ENCODE results near the gene FAF2. TPM values are rescaled to one million over a fixed set of nuclear protein-coding genes. Genes with fewer than 3 reads are reported as not detected.

Gene FAF2
- total RNA-seq, 4 donors from 2014 or later = 14.0 to 20.7 (median 14.7) TPM

- DNase-seq (peak in 1 of 2 donors; percentile 59), ATAC-seq (no peak)
- Histone ChIP-seq H3K36me3 (peaks cover 0 to 19% of the 10 kb centered on the region in 2 donors), H3K9me3 (no peaks in the 10 kb centered on the region), H3K4me1 (peaks cover 37 to 50% of the 10 kb centered on the region in 2 donors), H3K27ac (peak overlapping the region; percentile 94 to 100 (median 97)), H3K4me3 (peak overlapping the region in 2 of 4 donors; percentile 95 to 97), H3K27me3 (no peaks in the 10 kb centered on the region)
- TF ChIP-seq, protein P1, sequence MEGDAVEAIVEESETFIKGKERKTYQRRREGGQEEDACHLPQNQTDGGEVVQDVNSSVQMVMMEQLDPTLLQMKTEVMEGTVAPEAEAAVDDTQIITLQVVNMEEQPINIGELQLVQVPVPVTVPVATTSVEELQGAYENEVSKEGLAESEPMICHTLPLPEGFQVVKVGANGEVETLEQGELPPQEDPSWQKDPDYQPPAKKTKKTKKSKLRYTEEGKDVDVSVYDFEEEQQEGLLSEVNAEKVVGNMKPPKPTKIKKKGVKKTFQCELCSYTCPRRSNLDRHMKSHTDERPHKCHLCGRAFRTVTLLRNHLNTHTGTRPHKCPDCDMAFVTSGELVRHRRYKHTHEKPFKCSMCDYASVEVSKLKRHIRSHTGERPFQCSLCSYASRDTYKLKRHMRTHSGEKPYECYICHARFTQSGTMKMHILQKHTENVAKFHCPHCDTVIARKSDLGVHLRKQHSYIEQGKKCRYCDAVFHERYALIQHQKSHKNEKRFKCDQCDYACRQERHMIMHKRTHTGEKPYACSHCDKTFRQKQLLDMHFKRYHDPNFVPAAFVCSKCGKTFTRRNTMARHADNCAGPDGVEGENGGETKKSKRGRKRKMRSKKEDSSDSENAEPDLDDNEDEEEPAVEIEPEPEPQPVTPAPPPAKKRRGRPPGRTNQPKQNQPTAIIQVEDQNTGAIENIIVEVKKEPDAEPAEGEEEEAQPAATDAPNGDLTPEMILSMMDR (IDR thresholded peaks at IDR 0.05 in 4 of 5, conservative IDR thresholded peaks at IDR 0.05 in 1 of 5) = no peak
- TF ChIP-seq POLR2A (IDR thresholded peaks at IDR 0.05) = no peak
- intact Hi-C loops (cut with DNase I; ENCODE audit: low total_unique reads) = loop anchor here (5.0 kb wide), 1 partner anchor 1068 kb away; the partner anchor contains the start of gene B4GALT7
- in situ Hi-C loops (cut with MboI; ENCODE audit: low sequenced_read_pairs in 4 of 4) = loop anchor here in 3 of 4 donors (5.0 to 25.0 kb wide), 5 partner anchors 87 to 478 kb away; partner anchors contain the start of genes FAF2 (in 2 of the 3), UIMC1 (in 2 of the 3), CLTB (in 1 of the 3) and ZNF346 (in 1 of the 3)
Measured at GRCh38 chr5:176534640-176535039, 86.5 kb downstream of the FAF2 start.

DNA sequence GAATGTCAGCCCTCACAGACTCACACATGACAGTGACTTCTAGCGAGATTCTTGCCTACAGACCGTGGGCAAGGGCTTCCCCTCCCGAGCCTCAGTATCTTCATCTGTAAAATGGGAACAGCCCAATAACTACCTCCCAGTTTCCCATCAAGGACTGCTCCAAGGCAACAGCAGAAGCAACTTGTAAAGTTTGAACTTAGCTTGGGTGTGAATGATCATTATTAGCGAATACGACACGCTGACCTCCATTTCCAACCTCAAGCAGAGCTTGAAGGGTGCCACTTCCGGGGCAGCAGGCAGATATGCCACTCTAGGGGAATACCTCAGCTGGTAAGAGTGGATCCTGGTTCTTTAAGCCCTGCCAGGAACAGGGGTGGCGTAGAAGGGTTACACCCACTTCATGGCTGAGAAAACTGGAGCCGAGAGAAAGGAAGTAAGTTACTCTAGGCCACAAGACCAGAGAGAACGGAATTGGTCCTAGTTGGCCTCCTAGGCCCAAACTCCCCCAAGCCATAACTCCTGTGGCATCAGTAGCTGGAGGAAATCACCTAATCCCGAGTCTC is 87.0 kb downstream of the FAF2 start:
- H3K4me1 ChIP-seq = peaks cover 37 to 50% of the 10 kb centered on the region in 2 donors

DNA sequence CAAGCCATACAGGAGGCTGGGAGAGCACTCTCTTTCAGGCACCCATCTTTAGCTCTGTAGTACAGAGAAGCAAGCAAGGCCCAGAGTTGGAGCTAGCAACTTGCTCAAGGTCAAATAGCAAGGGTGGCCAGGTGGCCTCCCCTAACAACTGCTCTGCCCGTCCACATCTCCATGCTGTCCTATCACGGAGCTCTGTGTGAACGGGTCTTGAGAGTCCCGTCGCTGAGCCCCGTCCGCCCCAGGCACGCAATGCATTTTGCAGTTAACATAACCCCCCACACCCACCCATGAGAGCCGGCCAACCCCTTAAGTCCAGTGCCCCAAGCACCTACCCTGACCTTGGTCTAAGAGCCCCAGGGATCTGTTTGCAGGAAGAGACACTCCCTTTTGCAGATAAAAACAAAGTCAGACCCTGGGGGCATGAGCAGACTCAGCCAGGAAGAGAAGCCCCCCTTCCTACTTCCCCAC is 87.5 kb downstream of the FAF2 start:
- intact Hi-C loops (cut with DNase I; ENCODE audit: low total_unique reads) (loop anchor here (2.0 to 5.0 kb wide), 2 partner anchors 175 to 1067 kb away; partner anchors contain the start of genes B4GALT7 and KIAA1191), in situ Hi-C loops (cut with MboI; ENCODE audit: low sequenced_read_pairs in 4 of 4) (loop anchor here in 3 of 4 donors (5.0 to 25.0 kb wide), 5 partner anchors 88 to 477 kb away; partner anchors contain the start of genes FAF2 (in 2 of the 3), UIMC1 (in 2 of the 3), CLTB (in 1 of the 3) and ZNF346 (in 1 of the 3))

More for the DNA sequence above, 87.0 kb downstream of the FAF2 start:
- H3K4me3 ChIP-seq = peak overlapping the region; percentile 73 to 97 (median 90)
- H3K9me3 ChIP-seq = no peaks in the 10 kb centered on the region
- in situ Hi-C loops (cut with MboI; ENCODE audit: low sequenced_read_pairs in 4 of 4) (loop anchor here in 3 of 4 donors (5.0 to 25.0 kb wide), 5 partner anchors 88 to 477 kb away; partner anchors contain the start of genes FAF2 (in 2 of the 3), UIMC1 (in 2 of the 3), CLTB (in 1 of the 3) and ZNF346 (in 1 of the 3)), intact Hi-C loops (cut with DNase I; ENCODE audit: low total_unique reads) (loop anchor here (5.0 kb wide), 1 partner anchor 1067 kb away; the partner anchor contains the start of gene B4GALT7)
- no peaks in the 10 kb centered on the region for H3K27me3 ChIP-seq
- TF ChIP-seq POLR2A (IDR thresholded peaks at IDR 0.05) = peak in 1 of 2 donors; percentile 15
- TF ChIP-seq, protein P1 (IDR thresholded peaks at IDR 0.05 in 4 of 5, conservative IDR thresholded peaks at IDR 0.05 in 1 of 5) = no peak
- no peak for ATAC-seq
- H3K36me3 ChIP-seq = peaks cover 0 to 17% of the 10 kb centered on the region in 2 donors
- H3K27ac ChIP-seq = peak overlapping the region; percentile 94 to 100 (median 97)
- DNase-seq = no peak

More for the DNA sequence above, 87.5 kb downstream of the FAF2 start:
- TF ChIP-seq, protein P1 (IDR thresholded peaks at IDR 0.05 in 4 of 5, conservative IDR thresholded peaks at IDR 0.05 in 1 of 5) = no peak
- TF ChIP-seq POLR2A (IDR thresholded peaks at IDR 0.05) = no peak
- peaks cover 0 to 12% of the 10 kb centered on the region in 2 donors for H3K36me3 ChIP-seq
- no peaks in the 10 kb centered on the region for H3K9me3 ChIP-seq
- peak overlapping the region; percentile 73 to 97 (median 90) for H3K4me3 ChIP-seq
- no peaks in the 10 kb centered on the region for H3K27me3 ChIP-seq
- ATAC-seq (no peak), DNase-seq (peak in 1 of 2 donors; percentile 43)
- H3K27ac ChIP-seq = peak overlapping the region; percentile 94 to 100 (median 97)
- peaks cover 37 to 50% of the 10 kb centered on the region in 2 donors for H3K4me1 ChIP-seq
